IMR-90 (cell line): ENCODE data around the gene ENO2. TPM values are rescaled to one million over a fixed set of nuclear protein-coding genes. Genes with fewer than 3 reads are reported as not detected.

ENCODE experiments used
- ATAC-seq: fragments of 200-7000 bp; cut with Tn5 transposase; 2 replicates; pipeline ENCODE4 v1.9.1; 2020; ENCODE audit warnings: low read depth, mild to moderate bottlenecking, moderate library complexity
- BruUV-seq: library from RNA; stranded (reverse); fragments of 400-500 nt; replicated peaks from 2 replicates; lab custom pipeline; 2021; lab: Mats Ljungman, UMichigan
- CTCF ChIA-PET: fragments of 300-600 bp; formaldehyde crosslinking; extraction: SDS; loops from one replicate; lab custom pipeline; 2021; ENCODE audit warnings: antibody characterized with exemption; lab: Yijun Ruan, JAX
- POLR2A ChIA-PET: fragments of 300-600 bp; sonication (Branson Sonifier 250); formaldehyde crosslinking; loops from one replicate; lab custom pipeline; 2022; ENCODE audit warnings: antibody characterized with exemption; ENCODE audit not compliant: unreplicated experiment; lab: Charles Lee
- DNase-seq: peaks from one replicate; pipeline ENCODE4 v3.0.0; 2013
- H2AFZ ChIP-seq: replicated peaks from 2 replicates; pipeline ENCODE3; 2013; ENCODE audit warnings: low read length, mild to moderate bottlenecking; ENCODE audit not compliant: poor library complexity
- H2AK5ac ChIP-seq: 2 replicates; pipeline ENCODE4 v1.6.1; 2013; ENCODE audit warnings: low read depth, low read length, inconsistent platforms
- H2AK9ac ChIP-seq: replicated peaks from 2 replicates; pipeline ENCODE3; 2013; ENCODE audit warnings: mild to moderate bottlenecking, low read depth, low read length, moderate library complexity; ENCODE audit not compliant: poor library complexity
- H2BK120ac ChIP-seq: 2 replicates; pipeline ENCODE4 v1.6.1; 2013; ENCODE audit warnings: low read depth, low read length, inconsistent platforms
- H2BK15ac ChIP-seq: 3 replicates; pipeline ENCODE4 v1.6.1; 2013; ENCODE audit warnings: low read depth, low read length, inconsistent platforms
- H2BK20ac ChIP-seq: 2 replicates; pipeline ENCODE4 v1.6.1; 2013; ENCODE audit warnings: low read depth, mild to moderate bottlenecking, inconsistent platforms, low read length, moderate library complexity
- H2BK5ac ChIP-seq: 2 replicates; pipeline ENCODE4 v1.6.1; 2013; ENCODE audit warnings: mild to moderate bottlenecking, low read depth, low read length, inconsistent platforms; ENCODE audit not compliant: poor library complexity, severe bottlenecking
- H3K14ac ChIP-seq: replicated peaks from 2 replicates; pipeline ENCODE4 v1.6.1; 2013; ENCODE audit warnings: low read depth, low read length, inconsistent platforms
- H3K18ac ChIP-seq: 2 replicates; pipeline ENCODE4 v1.6.1; 2013; ENCODE audit warnings: low read depth, low read length, control low read depth
- H3K23ac ChIP-seq: 2 replicates; pipeline ENCODE4 v1.6.1; 2013; ENCODE audit warnings: low read depth, low read length, inconsistent platforms
- H3K27ac ChIP-seq: 2 replicates; pipeline ENCODE4 v1.5.1; 2013; ENCODE audit warnings: mild to moderate bottlenecking, control low read depth, low read length; ENCODE audit not compliant: insufficient read depth
- H3K27me3 ChIP-seq: 2 replicates; pipeline ENCODE4 v1.6.1; 2013; ENCODE audit warnings: low read length; ENCODE audit not compliant: control insufficient read depth, insufficient read depth
- H3K36me3 ChIP-seq: 2 replicates; pipeline ENCODE4 v1.6.1; 2013; ENCODE audit warnings: low read length, mixed read lengths; ENCODE audit not compliant: control insufficient read depth, insufficient read depth
- H3K4ac ChIP-seq: 2 replicates; pipeline ENCODE4 v1.6.1; 2013; ENCODE audit warnings: low read depth, low read length, inconsistent platforms
- H3K4me1 ChIP-seq: 2 replicates; pipeline ENCODE4 v1.6.1; 2013; ENCODE audit warnings: low read length, mixed read lengths; ENCODE audit not compliant: control insufficient read depth, insufficient read depth
- H3K4me2 ChIP-seq: 2 replicates; pipeline ENCODE4 v1.6.1; 2013; ENCODE audit warnings: low read depth, mild to moderate bottlenecking, control low read depth, low read length, moderate library complexity
- H3K4me3 ChIP-seq: 2 replicates; pipeline ENCODE4 v1.5.1; 2013; ENCODE audit warnings: low read depth, mild to moderate bottlenecking, control low read depth, low read length, moderate library complexity; ENCODE audit not compliant: insufficient read depth
- H3K56ac ChIP-seq: 2 replicates; pipeline ENCODE4 v1.6.1; 2013; ENCODE audit warnings: low read length, inconsistent platforms; ENCODE audit not compliant: insufficient read depth; ENCODE audit errors: extremely low read depth
- H3K79me1 ChIP-seq, 2 experiments: 2 replicates each; pipeline ENCODE4 v1.6.1; 2013; ENCODE audit warnings: low read length in 2 of 2, inconsistent platforms in 1 of 2, low read depth in 1 of 2
- H3K9ac ChIP-seq: 2 replicates; pipeline ENCODE4 v1.6.1; 2013; ENCODE audit warnings: low read depth, low read length, control low read depth
- H3K9me1 ChIP-seq: 2 replicates; pipeline ENCODE4 v1.6.1; 2013; ENCODE audit warnings: low read length, inconsistent platforms; ENCODE audit not compliant: insufficient read depth
- H3K9me3 ChIP-seq: 2 replicates; pipeline ENCODE4 v1.6.1; 2013; ENCODE audit warnings: low read length; ENCODE audit not compliant: control insufficient read depth, insufficient read depth
- H4K20me1 ChIP-seq: 2 replicates; pipeline ENCODE4 v1.6.1; 2013; ENCODE audit warnings: low read length, inconsistent platforms; ENCODE audit not compliant: insufficient read depth
- H4K5ac ChIP-seq: 2 replicates; pipeline ENCODE4 v1.6.1; 2013; ENCODE audit warnings: mild to moderate bottlenecking, low read depth, low read length, control low read depth
- H4K8ac ChIP-seq, 2 experiments: 2 replicates each; pipeline ENCODE4 v1.6.1; 2013; ENCODE audit warnings: low read depth in 2 of 2, low read length in 2 of 2, control low read depth in 1 of 2, inconsistent platforms in 1 of 2
- H4K91ac ChIP-seq: 2 replicates; pipeline ENCODE4 v1.6.1; 2013; ENCODE audit warnings: low read depth, low read length, inconsistent platforms; ENCODE audit not compliant: insufficient read depth
- BHLHE40 ChIP-seq: fragments of 150-350 bp; IDR thresholded peaks from 2 replicates; pipeline ENCODE4 v1.6.1; 2016; ENCODE audit warnings: mild to moderate bottlenecking, low read depth, low read length
- CEBPB ChIP-seq: IDR thresholded peaks from 2 replicates; pipeline ENCODE4 v1.6.1; 2012; ENCODE audit warnings: low read depth, low read length, improper control_type of control experiment
- CHD1 ChIP-seq: IDR thresholded peaks from 2 replicates; pipeline ENCODE4 v1.6.1; 2012; ENCODE audit warnings: low read depth, low read length, improper control_type of control experiment
- FOS ChIP-seq: fragments of 150-350 bp; IDR thresholded peaks from 2 replicates; pipeline ENCODE4 v1.6.1; 2016; ENCODE audit warnings: low read depth, low read length
- MAFK ChIP-seq: IDR thresholded peaks from 2 replicates; pipeline ENCODE4 v1.6.1; 2012; ENCODE audit warnings: low read depth, low read length, improper control_type of control experiment
- MAZ ChIP-seq: IDR thresholded peaks from 2 replicates; pipeline ENCODE4 v1.6.1; 2012; ENCODE audit warnings: low read depth, mild to moderate bottlenecking, low read length, improper control_type of control experiment, moderate library complexity, borderline replicate concordance
- MXI1 ChIP-seq: IDR thresholded peaks from 2 replicates; pipeline ENCODE4 v1.6.1; 2012; ENCODE audit warnings: low read depth, mild to moderate bottlenecking, low read length, moderate library complexity, borderline replicate concordance
- NFE2L2 ChIP-seq: fragments of 150-350 bp; IDR thresholded peaks from 2 replicates; pipeline ENCODE4 v1.6.1; 2016; ENCODE audit warnings: low read depth, mild to moderate bottlenecking, low read length
- POLR2A ChIP-seq: IDR thresholded peaks from 2 replicates; pipeline ENCODE4 v1.6.1; 2012; ENCODE audit warnings: mild to moderate bottlenecking, low read depth, low read length
- RAD21 ChIP-seq: IDR thresholded peaks from 2 replicates; pipeline ENCODE4 v1.6.1; 2012; ENCODE audit warnings: low read length, improper control_type of control experiment
- RCOR1 ChIP-seq: IDR thresholded peaks from 2 replicates; pipeline ENCODE4 v1.6.1; 2012; ENCODE audit warnings: mild to moderate bottlenecking, low read length, improper control_type of control experiment; ENCODE audit not compliant: insufficient replicate concordance
- RFX5 ChIP-seq: IDR thresholded peaks from 2 replicates; pipeline ENCODE4 v1.8.0; 2012; ENCODE audit warnings: low read depth, mild to moderate bottlenecking, low read length, moderate library complexity
- SMC3 ChIP-seq: fragments of 150-350 bp; IDR thresholded peaks from 2 replicates; pipeline ENCODE4 v1.6.1; 2016; ENCODE audit warnings: low read depth, mild to moderate bottlenecking, antibody characterized with exemption, low read length, moderate library complexity
- WGBS, 2 experiments: methylation state at CpG; one replicate each; pipeline versions ENCODE4 v1.1.5 to v1.1.7; 2013; ENCODE audit warnings: missing lambda C conversion rate in 2 of 2; ENCODE audit not compliant: insufficient read length in 1 of 2; ENCODE audit errors: extremely low coverage in 2 of 2; 5-methylcytosine and 5-hydroxymethylcytosine counted together
- dilution Hi-C: fragments of 300-500 bp; cut with HindIII; formaldehyde crosslinking; loops from one replicate; pipeline ENCODE4 v1.14.3; 2018; ENCODE audit warnings: low sequenced_read_pairs; ENCODE audit not compliant: unreplicated experiment
- in situ Hi-C: fragments of 300-500 bp; cut with MboI; formaldehyde crosslinking; loops from 3 replicates; pipeline ENCODE4 v1.14.3; 2019; ENCODE audit warnings: low sequenced_read_pairs, inconsistent platforms, mixed read lengths
- intact Hi-C: fragments of 100-400 bp; cut with micrococcal nuclease; formaldehyde crosslinking; loops from 2 replicates; pipeline ENCODE4 v1.10.0; 2022
- polyA plus RNA-seq, 3 experiments: library from polyadenylated mRNA; depleted of rRNA; stranded (reverse); fragments of >200 nt; gene quantifications; 2 replicates each; pipeline ENCODE4 v1.2.3, GENCODE V29; 2012; ENCODE audit warnings: low replicate concordance in 1 of 3
- total RNA-seq: library from RNA; depleted of rRNA; stranded (reverse); fragments of >200 nt; gene quantifications from 2 replicates; pipeline ENCODE4 v1.2.3, GENCODE V29; 2012
- TF ChIP-seq, protein P1 (sequence below): conservative IDR thresholded peaks from 2 replicates; pipeline ENCODE4 v1.5.1; 2012; ENCODE audit warnings: mild to moderate bottlenecking, low read depth, low read length, improper control_type of control experiment
- TF ChIP-seq, protein P2 (sequence below): fragments of 150-350 bp; IDR thresholded peaks from 2 replicates; pipeline ENCODE4 v1.6.1; 2017; ENCODE audit warnings: mild to moderate bottlenecking, antibody characterized with exemption, low read length, low read depth
- TF ChIP-seq, protein P3 (sequence below): fragments of 150-350 bp; IDR thresholded peaks from 2 replicates; pipeline ENCODE4 v1.6.1; 2016; ENCODE audit warnings: low read depth, mild to moderate bottlenecking, low read length, moderate library complexity, borderline replicate concordance

The ENO2 gene
- total and polyA plus RNA-seq, 2 of the 4 experiments (the other 2 are of a cell fraction), result 28.3 to 92.8 TPM

DNA sequence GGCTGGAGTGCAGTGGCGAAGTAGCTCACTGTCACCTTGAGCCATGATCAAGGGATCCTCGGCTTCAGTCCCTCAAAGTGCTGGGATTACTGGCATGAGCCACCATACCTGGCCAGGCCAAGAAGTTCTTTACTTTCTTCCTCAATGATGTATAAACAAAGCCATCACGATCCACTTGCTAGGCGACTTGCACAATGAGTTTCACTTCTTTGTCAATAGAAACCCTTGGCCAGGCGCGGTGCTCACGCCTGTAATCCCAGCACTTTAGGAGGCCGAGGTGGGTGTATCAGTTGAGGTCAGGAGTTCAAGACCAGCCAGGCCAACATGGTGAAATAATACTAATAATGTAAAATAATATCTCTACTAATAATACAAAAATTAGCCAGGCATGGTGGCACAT lies 26.9 kb upstream of the ENO2 start:
- Histone ChIP-seq H3K4ac (no peak overlapping the region), H4K20me1 (no peaks in the 10 kb centered on the region), H3K4me3 (no peak overlapping the region), H2AFZ (no peak overlapping the region), H2AK5ac (no peak overlapping the region), H3K18ac (no peak overlapping the region), H3K56ac (no peak overlapping the region), H3K36me3 (peaks cover 17% of the 10 kb centered on the region), H3K14ac (no peak overlapping the region), H2AK9ac (no peak overlapping the region), H3K4me2 (no peak overlapping the region), H4K5ac (no peak overlapping the region), H2BK5ac (no peak overlapping the region), H4K91ac (no peak overlapping the region), H2BK20ac (no peak overlapping the region), H4K8ac (no peak overlapping the region), H2BK15ac (no peak overlapping the region), H3K27me3 (no peaks in the 10 kb centered on the region), H3K4me1 (peaks cover 2% of the 10 kb centered on the region; the same call in 1 of the 2 replicates), H3K9me1 (0 out of 2 replicates have a peak, but pooled peaks cover 12% of the 10 kb centered on the region), H3K23ac (no peak overlapping the region), H3K27ac (no peak overlapping the region), H3K9ac (no peak overlapping the region), H2BK120ac (no peak overlapping the region), H3K9me3 (no peaks in the 10 kb centered on the region), H3K79me1 (peaks cover 5 to 17% of the 10 kb centered on the region in 2 experiments; a peak in 3 of 4 replicates)
- POLR2A ChIA-PET, result no interaction called here
- 90% methylated on average over 2 of the region's 8 CpGs; no CpG with 5 or more reads in 1 of the 2 experiments for WGBS, 2 experiments
- DNase-seq (no peak), ATAC-seq (no peak)
- in situ Hi-C loops (no loop called here), intact Hi-C loops (no loop called here), dilution Hi-C loops (no loop called here)
- no TSS peak for BruUV-seq
- CTCF ChIA-PET, result no interaction called here
- TF ChIP-seq FOS (no peak), POLR2A (no peak), MAZ (no peak), CHD1 (no peak), CEBPB (no peak), BHLHE40 (no peak), NFE2L2 (no peak), RAD21 (no peak), RCOR1 (no peak), MXI1 (no peak), SMC3 (no peak), MAFK (no peak), RFX5 (no peak)
- TF ChIP-seq, protein P1, sequence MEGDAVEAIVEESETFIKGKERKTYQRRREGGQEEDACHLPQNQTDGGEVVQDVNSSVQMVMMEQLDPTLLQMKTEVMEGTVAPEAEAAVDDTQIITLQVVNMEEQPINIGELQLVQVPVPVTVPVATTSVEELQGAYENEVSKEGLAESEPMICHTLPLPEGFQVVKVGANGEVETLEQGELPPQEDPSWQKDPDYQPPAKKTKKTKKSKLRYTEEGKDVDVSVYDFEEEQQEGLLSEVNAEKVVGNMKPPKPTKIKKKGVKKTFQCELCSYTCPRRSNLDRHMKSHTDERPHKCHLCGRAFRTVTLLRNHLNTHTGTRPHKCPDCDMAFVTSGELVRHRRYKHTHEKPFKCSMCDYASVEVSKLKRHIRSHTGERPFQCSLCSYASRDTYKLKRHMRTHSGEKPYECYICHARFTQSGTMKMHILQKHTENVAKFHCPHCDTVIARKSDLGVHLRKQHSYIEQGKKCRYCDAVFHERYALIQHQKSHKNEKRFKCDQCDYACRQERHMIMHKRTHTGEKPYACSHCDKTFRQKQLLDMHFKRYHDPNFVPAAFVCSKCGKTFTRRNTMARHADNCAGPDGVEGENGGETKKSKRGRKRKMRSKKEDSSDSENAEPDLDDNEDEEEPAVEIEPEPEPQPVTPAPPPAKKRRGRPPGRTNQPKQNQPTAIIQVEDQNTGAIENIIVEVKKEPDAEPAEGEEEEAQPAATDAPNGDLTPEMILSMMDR, result no peak
- TF ChIP-seq, protein P2, sequence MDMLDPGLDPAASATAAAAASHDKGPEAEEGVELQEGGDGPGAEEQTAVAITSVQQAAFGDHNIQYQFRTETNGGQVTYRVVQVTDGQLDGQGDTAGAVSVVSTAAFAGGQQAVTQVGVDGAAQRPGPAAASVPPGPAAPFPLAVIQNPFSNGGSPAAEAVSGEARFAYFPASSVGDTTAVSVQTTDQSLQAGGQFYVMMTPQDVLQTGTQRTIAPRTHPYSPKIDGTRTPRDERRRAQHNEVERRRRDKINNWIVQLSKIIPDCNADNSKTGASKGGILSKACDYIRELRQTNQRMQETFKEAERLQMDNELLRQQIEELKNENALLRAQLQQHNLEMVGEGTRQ, result no peak
- TF ChIP-seq, protein P3, sequence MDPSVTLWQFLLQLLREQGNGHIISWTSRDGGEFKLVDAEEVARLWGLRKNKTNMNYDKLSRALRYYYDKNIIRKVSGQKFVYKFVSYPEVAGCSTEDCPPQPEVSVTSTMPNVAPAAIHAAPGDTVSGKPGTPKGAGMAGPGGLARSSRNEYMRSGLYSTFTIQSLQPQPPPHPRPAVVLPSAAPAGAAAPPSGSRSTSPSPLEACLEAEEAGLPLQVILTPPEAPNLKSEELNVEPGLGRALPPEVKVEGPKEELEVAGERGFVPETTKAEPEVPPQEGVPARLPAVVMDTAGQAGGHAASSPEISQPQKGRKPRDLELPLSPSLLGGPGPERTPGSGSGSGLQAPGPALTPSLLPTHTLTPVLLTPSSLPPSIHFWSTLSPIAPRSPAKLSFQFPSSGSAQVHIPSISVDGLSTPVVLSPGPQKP, result no peak
